NK-92 treated with Interleukin-12 subunit alpha and Interleukin-12 subunit beta, amount 100 ng/mL, for 24 hours (cell line): ENCODE results near the gene FOXO6.

Experiments used
- DNase-seq: peaks from one replicate; lab custom pipeline; 2025; lab: John Stamatoyannopoulos, UW

Gene FOXO6

DNA sequence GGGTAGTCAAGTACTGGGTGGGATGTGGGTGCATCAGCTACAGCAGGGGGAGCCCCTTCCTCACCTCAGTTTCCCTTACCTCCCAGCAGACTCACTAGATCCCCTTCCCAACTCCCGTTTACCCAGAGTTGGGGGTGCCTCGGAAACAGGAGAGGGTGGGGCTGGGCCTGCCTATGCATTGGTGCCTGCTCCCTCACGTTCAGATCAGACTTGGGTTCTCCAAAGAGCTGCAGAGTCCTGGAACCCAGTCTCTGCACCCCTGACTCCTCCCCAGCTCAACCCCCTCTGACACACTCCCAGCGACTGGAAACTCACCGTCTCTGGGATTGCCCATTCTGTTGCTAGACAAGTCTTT, 6.0 kb downstream of the FOXO6 start:
- no peak for DNase-seq

DNA sequence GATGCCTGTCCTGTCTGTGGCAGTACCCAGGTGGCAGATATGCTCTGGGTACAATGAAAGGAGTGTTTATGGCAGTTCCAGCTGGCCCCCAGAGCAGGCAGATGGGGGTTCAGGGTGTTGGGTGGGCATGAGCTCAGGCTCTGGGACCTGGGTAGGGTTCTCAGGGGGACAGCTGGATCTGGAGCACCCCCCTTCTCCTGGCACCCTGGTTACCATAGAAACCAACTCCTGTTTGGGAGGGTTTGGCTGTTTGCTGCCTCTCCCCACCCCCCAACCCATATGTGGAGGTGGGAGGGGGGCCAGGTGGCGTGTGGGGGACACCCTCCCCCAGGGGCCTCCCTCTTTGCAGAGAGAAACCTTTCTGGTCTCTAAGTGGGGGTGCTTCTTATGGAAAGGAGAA, 7.1 kb downstream of the FOXO6 start:
- DNase-seq = no peak

DNA sequence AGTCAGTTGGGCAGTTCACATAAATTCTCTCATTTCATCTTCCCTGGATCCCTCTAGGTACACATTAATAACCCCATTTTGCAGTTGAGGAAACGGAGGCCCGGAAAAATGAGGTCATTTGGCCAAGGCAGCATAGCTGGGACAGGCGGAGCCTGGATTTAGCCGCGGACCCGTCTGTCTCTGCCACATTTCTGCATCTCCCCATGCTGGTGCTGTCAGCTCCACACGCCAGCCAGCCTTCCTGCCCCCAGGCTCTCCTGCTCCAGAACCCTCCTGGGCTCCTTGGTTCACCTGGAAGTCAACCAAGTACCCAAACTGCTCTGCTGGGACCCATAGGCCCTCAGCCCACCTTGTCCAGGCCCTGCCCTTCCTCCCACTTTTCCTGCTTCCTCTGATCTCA, 7.6 kb downstream of the FOXO6 start:
- no peak for DNase-seq

DNA sequence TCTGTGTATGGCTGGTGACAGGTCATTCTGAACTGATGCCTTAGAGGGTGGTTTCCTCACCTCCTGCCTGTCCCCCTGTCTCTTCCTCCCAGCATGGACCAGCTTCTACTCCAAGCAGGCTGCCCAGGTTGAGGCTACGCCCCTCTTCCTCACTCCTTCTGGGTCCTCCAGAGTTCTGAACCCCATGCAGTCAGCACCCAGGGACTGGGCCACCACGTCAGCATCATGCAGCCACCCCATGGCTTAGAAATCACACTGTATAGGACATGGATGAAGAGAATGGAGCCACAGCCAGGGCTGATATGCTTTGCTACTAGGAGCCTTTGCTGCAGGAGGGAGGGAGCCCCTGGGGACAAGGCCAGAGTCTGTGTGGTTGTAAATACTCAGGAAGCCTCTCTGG, 8.3 kb downstream of the FOXO6 start:
- no peak for DNase-seq

GRCh38 chr1:41370225-41370624, 9.0 kb downstream of the FOXO6 start:
- DNase-seq = no peak

GRCh38 chr1:41370756-41371420, 9.7 kb downstream of the FOXO6 start:
- no peak for DNase-seq

- DNase-seq = no peak
Observed at GRCh38 chr1:41371630-41372599, 10.7 kb downstream of the FOXO6 start.

- no peak for DNase-seq
Observed at GRCh38 chr1:41372600-41372993, 11.4 kb downstream of the FOXO6 start.

GRCh38 chr1:41373373-41373772, 12.1 kb downstream of the FOXO6 start:
- no peak for DNase-seq

DNA sequence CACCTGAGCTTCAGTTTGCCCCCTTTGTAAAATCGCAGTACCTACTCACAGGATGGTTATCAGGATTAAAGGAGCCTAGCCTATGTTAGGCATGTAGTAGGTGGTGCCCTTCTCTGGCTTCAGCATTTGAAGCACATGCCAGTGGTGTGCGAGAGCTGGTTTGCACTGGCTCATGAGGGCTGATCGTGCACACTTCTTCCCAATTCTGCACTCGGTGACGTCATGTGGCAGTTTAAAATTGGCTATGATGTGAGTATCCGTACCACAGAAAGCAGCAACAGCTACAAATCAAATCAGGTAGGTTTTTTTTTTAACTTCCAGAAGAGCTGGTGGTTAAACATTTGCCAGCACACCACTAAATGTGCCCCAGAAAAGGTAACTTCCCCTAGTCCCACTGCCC, 13.5 kb downstream of the FOXO6 start:
- DNase-seq = no peak

- DNase-seq = no peak
Observed at GRCh38 chr1:41377397-41377796, 16.2 kb downstream of the FOXO6 start.

GRCh38 chr1:41378222-41378621, 17.0 kb downstream of the FOXO6 start:
- DNase-seq = no peak

DNA sequence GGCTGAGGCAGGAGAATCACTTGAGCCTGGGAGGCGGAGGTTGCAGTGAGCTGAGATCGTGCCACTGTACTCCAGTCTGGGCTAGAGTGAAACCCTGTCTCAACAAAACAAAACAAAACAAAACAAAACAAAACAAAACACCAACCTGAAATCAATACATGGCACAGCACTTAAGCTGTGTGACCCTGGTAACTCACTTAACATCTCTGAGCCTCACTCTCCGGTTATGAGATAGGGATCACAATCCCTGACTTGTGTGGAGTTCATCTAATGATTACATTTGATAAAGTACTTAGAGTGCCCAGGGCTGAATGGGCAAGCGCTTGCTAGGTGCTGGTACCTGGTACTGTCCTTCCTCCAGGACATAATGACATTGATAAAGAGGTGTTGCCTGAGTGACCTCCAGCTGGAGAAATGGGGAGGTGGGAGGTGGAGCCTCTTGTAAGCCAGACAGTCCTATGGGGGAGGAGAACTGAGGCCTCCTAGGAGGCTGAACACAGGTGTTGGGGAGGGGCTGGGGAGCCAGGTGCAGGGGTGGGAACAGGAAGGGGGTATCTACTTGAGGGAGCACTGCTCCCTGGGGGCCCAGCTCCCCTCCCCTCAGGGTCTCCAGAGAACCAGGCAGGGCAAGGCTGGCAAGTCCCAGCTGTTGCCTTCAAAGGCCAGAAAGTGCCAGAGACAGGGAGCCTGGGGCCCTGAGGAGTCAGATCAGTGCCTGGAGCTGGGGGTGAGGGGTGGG, 17.9 kb downstream of the FOXO6 start:
- DNase-seq = no peak

DNA sequence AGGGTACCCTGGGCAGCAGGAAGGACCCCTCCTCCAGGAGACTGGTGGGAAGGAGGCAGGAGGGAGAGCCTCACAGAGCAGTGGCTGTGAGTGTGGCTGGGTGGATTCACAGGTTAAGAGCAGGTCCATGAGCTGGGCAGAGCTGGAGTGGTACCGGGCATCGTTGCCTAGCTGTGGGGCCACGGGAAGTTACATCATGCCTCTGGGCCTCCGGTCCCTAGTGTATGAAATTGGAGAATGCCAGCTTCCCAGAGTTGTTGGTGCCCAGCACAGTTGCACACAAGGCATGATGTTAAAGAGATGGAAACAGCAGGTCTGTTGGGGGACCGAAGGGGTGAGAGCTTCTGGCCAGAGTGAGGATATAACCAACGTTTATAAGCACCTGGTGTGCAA, 18.5 kb downstream of the FOXO6 start:
- DNase-seq = no peak

DNA sequence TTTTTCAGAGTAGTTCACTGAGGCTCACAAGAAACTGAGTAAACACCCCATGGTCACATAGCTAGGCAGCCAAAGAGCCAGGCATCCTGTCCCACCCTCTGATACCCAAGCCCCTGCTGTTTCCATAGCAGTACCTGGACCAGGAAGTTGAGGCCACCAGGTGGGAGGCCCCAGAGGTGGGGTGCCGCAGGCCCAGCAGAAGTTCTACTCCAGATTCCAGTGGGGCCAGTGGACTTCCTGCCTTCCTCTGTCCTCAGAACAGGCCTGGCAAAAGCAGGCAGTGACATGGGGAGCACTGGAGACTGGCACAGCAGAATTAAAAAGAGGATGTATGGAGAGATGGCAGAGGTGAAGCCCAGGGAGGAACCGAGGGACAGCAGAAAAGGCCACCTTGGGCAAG, 19.0 kb downstream of the FOXO6 start:
- no peak for DNase-seq

DNA sequence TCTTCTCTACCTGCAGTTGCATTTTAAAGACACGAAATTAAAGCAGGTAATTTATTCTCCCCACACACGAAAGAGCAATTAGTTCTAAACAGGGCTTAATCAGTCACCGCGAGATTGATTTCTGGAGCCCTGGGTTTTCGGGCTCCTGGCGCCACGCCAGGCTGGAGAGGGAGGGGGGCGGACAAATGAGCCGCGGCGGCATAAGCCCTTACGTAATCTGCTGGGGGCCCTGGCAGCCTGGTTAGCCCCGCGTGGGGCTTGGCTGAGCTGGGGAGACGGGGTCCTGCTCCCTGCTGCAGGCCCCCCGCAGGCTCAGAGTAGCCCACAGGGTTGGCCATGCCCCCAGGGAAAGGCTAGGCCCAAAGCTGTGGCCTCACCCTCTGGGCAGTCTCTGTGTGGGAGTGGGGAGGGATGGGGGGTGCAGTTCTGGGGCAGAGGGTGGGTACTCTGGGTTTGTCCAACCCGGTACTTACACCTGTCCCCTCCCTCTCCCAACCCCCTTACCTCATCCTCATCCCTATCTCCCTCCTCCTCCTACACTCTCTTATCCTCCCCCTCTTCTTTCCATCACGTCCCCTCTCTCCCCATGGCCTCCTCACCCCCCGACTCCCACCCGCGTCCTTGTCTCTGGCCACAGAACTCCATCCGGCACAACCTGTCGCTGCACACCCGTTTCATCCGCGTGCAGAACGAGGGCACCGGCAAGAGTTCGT, 19.9 kb downstream of the FOXO6 start:
- DNase-seq = no peak

DNA sequence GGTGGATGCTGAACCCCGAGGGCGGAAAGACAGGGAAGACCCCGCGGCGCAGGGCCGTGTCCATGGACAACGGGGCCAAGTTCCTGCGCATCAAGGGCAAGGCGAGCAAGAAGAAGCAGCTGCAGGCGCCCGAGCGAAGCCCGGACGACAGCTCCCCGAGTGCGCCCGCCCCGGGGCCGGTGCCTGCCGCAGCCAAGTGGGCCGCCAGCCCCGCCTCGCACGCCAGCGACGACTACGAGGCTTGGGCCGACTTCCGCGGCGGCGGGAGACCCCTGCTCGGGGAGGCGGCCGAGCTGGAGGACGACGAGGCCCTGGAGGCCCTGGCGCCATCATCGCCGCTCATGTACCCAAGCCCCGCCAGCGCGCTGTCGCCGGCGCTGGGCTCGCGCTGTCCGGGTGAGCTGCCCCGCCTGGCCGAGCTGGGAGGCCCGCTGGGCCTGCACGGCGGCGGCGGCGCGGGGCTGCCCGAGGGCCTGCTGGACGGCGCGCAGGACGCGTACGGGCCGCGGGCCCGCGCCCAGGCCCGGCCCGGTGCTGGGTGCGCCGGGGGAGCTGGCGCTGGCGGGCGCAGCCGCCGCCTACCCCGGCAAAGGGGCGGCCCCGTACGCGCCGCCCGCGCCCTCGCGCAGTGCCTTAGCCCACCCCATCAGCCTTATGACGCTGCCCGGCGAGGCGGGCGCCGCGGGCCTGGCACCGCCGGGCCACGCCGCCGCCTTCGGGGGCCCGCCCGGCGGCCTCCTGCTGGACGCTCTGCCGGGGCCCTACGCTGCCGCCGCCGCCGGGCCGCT, 20.7 kb downstream of the FOXO6 start:
- DNase-seq = no peak

DNA sequence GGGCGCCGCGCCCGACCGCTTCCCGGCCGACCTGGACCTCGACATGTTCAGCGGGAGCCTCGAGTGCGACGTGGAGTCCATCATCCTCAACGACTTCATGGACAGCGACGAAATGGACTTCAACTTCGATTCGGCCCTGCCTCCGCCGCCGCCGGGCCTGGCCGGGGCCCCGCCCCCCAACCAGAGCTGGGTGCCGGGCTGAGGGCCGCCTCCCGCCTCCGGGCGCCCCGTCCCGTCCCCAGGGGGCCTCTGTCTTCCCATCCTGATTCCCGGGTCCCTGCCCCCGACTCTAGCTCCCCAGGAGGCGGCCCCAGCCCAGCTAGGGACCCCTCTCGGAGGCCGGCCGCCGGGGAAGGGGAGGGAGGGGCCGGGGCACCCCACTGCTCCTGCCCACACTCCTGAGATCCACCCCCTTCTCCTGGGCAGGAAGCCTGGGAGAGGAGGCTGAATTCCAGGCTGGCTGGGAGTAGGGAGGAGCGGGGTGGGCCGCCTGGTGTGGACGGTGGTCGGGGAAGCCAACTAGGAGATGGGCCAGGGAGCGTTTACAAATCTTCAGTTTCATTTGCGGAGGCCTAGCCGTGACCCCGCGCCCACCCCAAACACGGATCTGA, 21.4 kb downstream of the FOXO6 start:
- no peak for DNase-seq

DNA sequence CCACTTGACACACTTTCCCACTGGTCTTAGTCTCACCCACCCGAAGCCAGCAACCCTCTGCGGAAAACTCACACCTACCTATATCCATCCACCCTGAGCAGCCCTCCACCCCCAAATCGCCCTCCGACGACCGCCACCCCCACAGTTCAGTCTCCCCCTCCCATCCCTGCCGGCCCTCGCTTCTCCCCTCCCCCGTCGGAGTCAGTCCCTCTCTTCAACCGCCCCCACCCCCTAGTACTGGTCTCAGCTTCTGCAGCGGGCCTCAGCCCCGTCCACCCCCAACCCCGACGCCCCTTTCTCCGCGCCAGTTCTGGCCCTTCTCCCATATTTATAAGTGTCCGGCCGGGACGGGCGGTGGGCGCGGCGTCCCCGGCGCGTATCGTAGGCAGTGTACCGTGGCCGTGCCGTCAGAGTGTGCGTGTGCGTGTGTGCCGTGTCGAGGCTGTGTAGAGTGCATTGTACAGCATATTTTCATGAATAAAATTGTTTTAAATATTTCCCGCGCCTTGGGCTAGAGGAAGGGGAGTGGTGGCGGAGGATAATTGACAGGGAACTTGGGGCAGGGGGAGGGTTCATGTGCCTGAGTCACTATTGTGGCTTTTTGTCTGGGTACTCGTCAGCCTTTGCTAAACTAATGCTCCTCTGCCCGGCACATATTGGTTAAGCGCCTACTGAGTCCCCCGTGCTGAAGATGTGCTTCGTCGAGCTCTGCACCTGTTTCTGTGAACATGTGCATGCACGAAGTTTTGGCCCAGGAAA, 22.0 kb downstream of the FOXO6 start:
- DNase-seq = no peak

DNA sequence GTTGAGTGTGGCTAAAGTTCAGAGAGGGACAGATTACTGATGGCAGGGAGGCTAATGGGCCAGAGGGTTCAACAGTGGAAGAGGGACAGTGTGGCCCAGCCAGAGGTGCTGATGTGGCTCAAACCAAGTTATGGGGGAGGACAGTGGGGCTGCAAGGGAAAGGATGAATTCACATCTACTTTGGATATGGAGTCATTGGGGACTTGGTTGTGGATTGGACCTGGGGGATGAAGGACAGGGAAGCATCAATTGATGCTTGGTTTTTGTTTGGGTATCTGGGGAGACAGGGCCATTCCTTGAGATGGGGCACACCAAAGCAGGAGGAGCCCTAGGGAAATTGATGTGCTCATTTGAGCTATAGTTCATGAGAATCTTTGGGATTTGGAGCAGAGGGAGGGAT, 23.3 kb downstream of the FOXO6 start:
- no peak for DNase-seq
